ENCODE measurements around the gene INTS4. TPM values are rescaled to one million over a fixed set of nuclear protein-coding genes. Genes with fewer than 3 reads are reported as not detected.
"Not testable (repeated sequence)": the region's sequence is repeated elsewhere in the genome, so short reads cannot be mapped to it uniquely, and the experiment has no call there.

Gene INTS4
- total and polyA plus RNA-seq, 2 experiments from 2014 or later = 24.6 to 47.6 TPM

DNA sequence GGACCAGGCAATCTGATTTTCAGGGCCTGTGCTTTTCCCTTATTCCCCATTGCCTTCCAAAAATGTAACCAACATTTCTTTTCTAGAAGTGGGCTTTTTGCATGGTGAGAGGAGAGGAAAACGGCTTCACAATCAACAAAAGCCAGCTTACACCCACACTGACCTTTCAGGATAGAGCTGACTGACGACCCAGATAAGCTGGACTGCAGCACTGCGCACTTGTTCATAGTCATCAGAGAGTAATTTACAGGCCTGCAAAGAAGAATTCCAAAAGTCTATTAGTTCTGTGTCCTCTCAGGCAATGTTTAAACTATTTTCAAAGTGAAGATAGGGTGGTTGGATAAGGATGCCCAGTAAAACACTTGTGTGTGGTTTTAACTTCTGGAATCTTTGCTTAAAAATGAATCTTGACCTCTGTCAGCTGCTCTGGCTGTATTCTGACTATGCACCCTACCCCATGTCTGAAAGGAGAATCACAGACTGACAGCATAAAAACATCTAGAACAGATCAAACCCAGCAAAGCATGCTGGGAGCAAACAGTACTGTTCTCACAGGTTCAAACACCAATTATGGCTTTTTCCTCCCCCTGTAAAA lies 35.8 kb downstream of the INTS4 start:
- not testable (repeated sequence) for H3K27ac Mint-ChIP-seq; H3K4me3 Mint-ChIP-seq; H3F3A ChIP-seq (replicated peaks; ENCODE audit: low read depth); DNase-seq (ENCODE audit: low spot score); H3K79me2 ChIP-seq (replicated peaks; ENCODE audit: insufficient read depth); H3K4me1 Mint-ChIP-seq; H3K4me3 ChIP-seq; H2AFZ ChIP-seq; ATAC-seq; H3K9me3 Mint-ChIP-seq; H3K4me2 ChIP-seq; H3K27ac ChIP-seq (ENCODE audit: low read depth); H4K20me1 ChIP-seq (replicated peaks; ENCODE audit: insufficient read depth); H3K9me2 ChIP-seq (ENCODE audit: insufficient read depth); H3K4me1 ChIP-seq (ENCODE audit: insufficient read depth); H3K27me3 ChIP-seq (ENCODE audit: insufficient read depth); H3K27me3 Mint-ChIP-seq (ENCODE audit: insufficient read depth, low read depth, poor library complexity); H3K36me3 ChIP-seq (ENCODE audit: insufficient read depth)
- peaks cover 25% of the 10 kb centered on the region for H3K36me3 Mint-ChIP-seq (ENCODE audit: low read depth)

- not testable (repeated sequence) for H3K27me3 ChIP-seq (ENCODE audit: insufficient read depth); H3K4me3 ChIP-seq; H3K27me3 Mint-ChIP-seq (ENCODE audit: insufficient read depth, low read depth, poor library complexity); H2AFZ ChIP-seq; H3K9me2 ChIP-seq (ENCODE audit: insufficient read depth); H3K9me3 Mint-ChIP-seq; ATAC-seq; H3K27ac Mint-ChIP-seq; H3K36me3 Mint-ChIP-seq (ENCODE audit: low read depth); H3K79me2 ChIP-seq (replicated peaks; ENCODE audit: insufficient read depth); H3K4me1 ChIP-seq (ENCODE audit: insufficient read depth); H3K4me2 ChIP-seq; H3K4me3 Mint-ChIP-seq; H3F3A ChIP-seq (replicated peaks; ENCODE audit: low read depth); H3K36me3 ChIP-seq (ENCODE audit: insufficient read depth); H3K27ac ChIP-seq (ENCODE audit: low read depth); H3K4me1 Mint-ChIP-seq; DNase-seq (ENCODE audit: low spot score); H4K20me1 ChIP-seq (replicated peaks; ENCODE audit: insufficient read depth)
Measured at GRCh38 chr11:77943296-77943695, 51.2 kb downstream of the INTS4 start.

DNA sequence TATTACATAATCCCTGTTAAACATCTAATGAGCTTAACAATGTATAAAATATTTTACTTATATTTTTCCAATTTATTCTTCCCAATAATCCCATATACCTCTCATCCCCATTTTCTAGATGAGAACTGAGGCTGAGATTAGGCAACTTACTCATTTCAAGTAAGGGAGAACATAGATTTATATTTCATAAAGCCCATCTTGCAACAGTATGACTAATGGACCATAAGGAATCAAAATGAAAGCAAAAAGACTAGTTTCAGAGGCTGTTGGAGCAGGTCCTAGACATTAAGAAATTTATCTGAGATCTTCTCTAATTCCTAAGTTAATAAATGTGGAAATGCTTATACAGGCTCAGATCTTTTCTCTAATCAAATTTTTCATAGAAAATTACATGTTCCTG lies 52.0 kb downstream of the INTS4 start:
- H3F3A ChIP-seq (replicated peaks; ENCODE audit: low read depth); H3K36me3 ChIP-seq (ENCODE audit: insufficient read depth); H3K9me3 Mint-ChIP-seq; H3K27me3 ChIP-seq (ENCODE audit: insufficient read depth); H3K36me3 Mint-ChIP-seq (ENCODE audit: low read depth); H3K4me1 ChIP-seq (ENCODE audit: insufficient read depth); H3K4me2 ChIP-seq; H3K27me3 Mint-ChIP-seq (ENCODE audit: insufficient read depth, low read depth, poor library complexity); DNase-seq (ENCODE audit: low spot score); H3K4me3 ChIP-seq; H3K27ac ChIP-seq (ENCODE audit: low read depth); H3K9me2 ChIP-seq (ENCODE audit: insufficient read depth); ATAC-seq; H3K4me1 Mint-ChIP-seq; H2AFZ ChIP-seq; H3K27ac Mint-ChIP-seq; H4K20me1 ChIP-seq (replicated peaks; ENCODE audit: insufficient read depth); H3K4me3 Mint-ChIP-seq; H3K79me2 ChIP-seq (replicated peaks; ENCODE audit: insufficient read depth): not testable (repeated sequence)

DNA sequence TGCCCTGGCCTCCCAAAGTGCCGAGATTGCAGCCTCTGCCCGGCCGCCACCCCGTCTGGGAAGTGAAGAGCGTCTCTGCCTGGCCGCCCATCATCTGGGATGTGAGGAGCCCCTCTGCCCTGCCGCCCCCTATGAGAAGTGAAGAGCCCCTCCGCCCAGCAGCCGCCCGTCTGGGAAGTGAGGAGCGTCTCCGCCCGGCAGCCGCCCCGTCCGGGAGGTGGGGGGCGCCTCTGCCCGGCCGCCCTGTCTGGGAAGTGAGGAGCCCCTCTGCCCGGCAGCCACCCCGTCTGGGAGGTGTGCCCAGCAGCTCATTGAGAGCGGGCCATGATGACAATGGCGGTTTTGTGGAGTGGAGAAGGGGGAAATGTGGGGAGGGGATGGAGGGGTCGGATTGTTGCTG lies 60.9 kb downstream of the INTS4 start:
- Mint-ChIP-seq H3K36me3 (ENCODE audit: low read depth) (peaks cover 50% of the 10 kb centered on the region), H3K9me3 (peaks cover 20% of the 10 kb centered on the region)
- DNase-seq (ENCODE audit: low spot score); H3K4me1 Mint-ChIP-seq; H3K4me1 ChIP-seq (ENCODE audit: insufficient read depth); ATAC-seq; H3K4me3 ChIP-seq; H3K27ac ChIP-seq (ENCODE audit: low read depth); H3K4me3 Mint-ChIP-seq; H3K79me2 ChIP-seq (replicated peaks; ENCODE audit: insufficient read depth); H4K20me1 ChIP-seq (replicated peaks; ENCODE audit: insufficient read depth); H3K27ac Mint-ChIP-seq; H3K4me2 ChIP-seq; H3F3A ChIP-seq (replicated peaks; ENCODE audit: low read depth); H3K9me2 ChIP-seq (ENCODE audit: insufficient read depth); H2AFZ ChIP-seq; H3K36me3 ChIP-seq (ENCODE audit: insufficient read depth); H3K27me3 Mint-ChIP-seq (ENCODE audit: insufficient read depth, low read depth, poor library complexity); H3K27me3 ChIP-seq (ENCODE audit: insufficient read depth): not testable (repeated sequence)

DNA sequence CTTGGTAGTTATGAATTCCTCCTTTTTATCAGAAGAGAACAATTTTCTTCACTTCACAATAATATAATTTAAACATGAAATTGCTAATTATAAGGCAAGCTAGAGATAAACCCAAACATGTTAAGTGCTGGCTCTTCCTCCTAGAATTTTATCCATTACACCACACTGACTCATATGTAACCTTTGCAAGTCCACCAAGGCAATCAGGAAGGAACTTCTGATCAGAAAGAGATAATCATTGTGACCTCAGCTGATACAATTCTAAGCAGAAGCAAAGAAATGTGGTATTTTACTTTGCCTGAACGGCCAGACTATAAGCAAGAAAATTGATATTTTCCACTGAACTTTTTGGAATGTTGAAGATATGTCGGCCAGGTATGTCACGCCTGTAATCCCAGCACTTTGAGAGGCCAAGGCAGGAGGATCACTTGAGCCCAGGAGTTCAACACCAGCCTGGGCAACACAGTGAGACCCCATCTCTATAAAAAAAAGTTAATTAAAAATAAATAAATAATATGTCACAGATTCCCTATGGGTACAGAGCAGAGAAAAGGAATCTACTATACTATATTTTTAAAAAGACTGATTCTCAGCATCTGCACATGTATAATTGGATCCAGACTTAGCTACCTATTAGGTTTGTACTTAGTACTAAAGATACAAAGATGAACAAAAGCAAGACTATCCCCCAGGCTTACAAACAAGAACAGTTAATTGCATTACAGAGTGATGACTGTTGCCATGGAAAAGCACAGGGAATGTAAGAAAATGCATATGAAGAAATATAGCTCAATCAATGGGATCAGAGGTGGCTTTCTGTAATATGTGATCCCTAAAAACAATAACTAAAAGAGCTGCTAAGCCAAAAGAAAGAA lies 63.9 kb downstream of the INTS4 start:
- peaks cover 46% of the 10 kb centered on the region for H3K36me3 Mint-ChIP-seq (ENCODE audit: low read depth)
- DNase-seq (ENCODE audit: low spot score); H3K4me1 Mint-ChIP-seq; H3K4me3 Mint-ChIP-seq; H3K4me2 ChIP-seq; H3K27ac ChIP-seq (ENCODE audit: low read depth); H3K9me2 ChIP-seq (ENCODE audit: insufficient read depth); H4K20me1 ChIP-seq (replicated peaks; ENCODE audit: insufficient read depth); H3K27me3 Mint-ChIP-seq (ENCODE audit: insufficient read depth, low read depth, poor library complexity); H3K27me3 ChIP-seq (ENCODE audit: insufficient read depth); H3K4me3 ChIP-seq; H3F3A ChIP-seq (replicated peaks; ENCODE audit: low read depth); H3K36me3 ChIP-seq (ENCODE audit: insufficient read depth); H3K4me1 ChIP-seq (ENCODE audit: insufficient read depth); H2AFZ ChIP-seq; H3K79me2 ChIP-seq (replicated peaks; ENCODE audit: insufficient read depth); ATAC-seq; H3K27ac Mint-ChIP-seq: not testable (repeated sequence)
- peaks cover 20% of the 10 kb centered on the region for H3K9me3 Mint-ChIP-seq

GRCh38 chr11:77917713-77918112 lies 76.8 kb downstream of the INTS4 start:
- H3K4me3 ChIP-seq; H4K20me1 ChIP-seq (replicated peaks; ENCODE audit: insufficient read depth); H3K4me2 ChIP-seq; H3K27me3 ChIP-seq (ENCODE audit: insufficient read depth); H3K4me3 Mint-ChIP-seq; H2AFZ ChIP-seq; H3K4me1 Mint-ChIP-seq; H3K27ac ChIP-seq (ENCODE audit: low read depth); H3K36me3 Mint-ChIP-seq (ENCODE audit: low read depth); H3K9me2 ChIP-seq (ENCODE audit: insufficient read depth); ATAC-seq; H3K9me3 Mint-ChIP-seq; DNase-seq (ENCODE audit: low spot score); H3F3A ChIP-seq (replicated peaks; ENCODE audit: low read depth); H3K79me2 ChIP-seq (replicated peaks; ENCODE audit: insufficient read depth); H3K4me1 ChIP-seq (ENCODE audit: insufficient read depth); H3K36me3 ChIP-seq (ENCODE audit: insufficient read depth); H3K27ac Mint-ChIP-seq; H3K27me3 Mint-ChIP-seq (ENCODE audit: insufficient read depth, low read depth, poor library complexity): not testable (repeated sequence)

All from GM23338 (cell line).